Dendritic cell treated with granulocyte-macrophage colony-stimulating factor and Interleukin-4, amounts not matched to agents 40 ng/mL and 50 ng/mL, for 4 days (primary cell): ENCODE measurements around the gene BARHL1.

ENCODE experiments used
- H3K27ac Mint-ChIP-seq: one replicate; pipeline ENCODE4 v1.8.0; 2022; ENCODE audit warnings: mild to moderate bottlenecking, mixed read lengths
- H3K27me3 Mint-ChIP-seq: one replicate; pipeline ENCODE4 v1.8.0; 2022; ENCODE audit warnings: mild to moderate bottlenecking, mixed read lengths
- H3K36me3 Mint-ChIP-seq: one replicate; pipeline ENCODE4 v1.8.0; 2022; ENCODE audit warnings: low read depth, mixed read lengths
- H3K4me1 Mint-ChIP-seq: one replicate; pipeline ENCODE4 v1.8.0; 2022; ENCODE audit warnings: low read depth, mixed read lengths
- H3K4me3 Mint-ChIP-seq: one replicate; pipeline ENCODE4 v1.8.0; 2022; ENCODE audit warnings: mild to moderate bottlenecking, moderate library complexity, mixed read lengths
- H3K9me3 Mint-ChIP-seq: one replicate; pipeline ENCODE4 v1.8.0; 2022; ENCODE audit warnings: mixed read lengths
- intact Hi-C: fragments of 100-400 bp; cut with micrococcal nuclease; formaldehyde crosslinking; loops from one replicate; pipeline ENCODE4 v1.15.0; 2022

Gene BARHL1

DNA sequence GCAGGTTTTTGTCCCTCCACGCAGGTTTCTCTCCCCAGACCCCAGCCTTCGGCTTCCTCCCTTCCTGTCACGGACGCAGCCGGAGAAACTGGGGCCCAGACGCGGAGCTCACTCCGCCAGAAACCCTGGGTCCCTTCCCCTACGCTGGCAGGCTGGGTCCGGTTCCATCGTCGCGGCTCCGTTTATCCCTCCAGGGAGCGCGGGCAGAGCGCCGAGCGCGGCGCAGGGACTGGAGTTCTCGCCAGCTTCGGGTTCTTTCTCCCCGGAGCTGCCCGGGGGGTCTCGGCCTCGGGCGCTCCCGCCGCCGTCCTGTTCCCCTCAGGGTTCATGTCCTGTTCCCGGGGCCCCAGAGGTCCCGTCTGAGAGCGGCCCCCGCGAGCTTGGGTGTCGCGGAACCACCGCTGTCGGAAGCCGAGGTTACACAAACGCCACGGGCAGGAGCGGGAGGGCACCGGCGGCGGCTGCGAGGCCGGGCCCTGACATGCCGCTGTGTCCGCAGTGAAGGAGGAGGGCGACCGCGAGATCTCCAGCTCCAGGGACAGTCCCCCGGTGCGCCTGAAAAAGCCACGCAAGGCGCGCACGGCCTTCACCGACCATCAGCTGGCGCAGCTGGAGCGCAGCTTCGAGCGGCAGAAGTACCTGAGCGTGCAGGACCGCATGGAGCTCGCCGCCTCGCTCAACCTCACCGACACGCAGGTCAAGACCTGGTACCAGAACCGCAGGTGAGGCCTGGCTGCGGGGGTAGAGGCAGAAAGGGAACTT, 4.6 kb downstream of the BARHL1 start:
- peaks cover 95% of the 10 kb centered on the region for H3K27me3 Mint-ChIP-seq
- no peak overlapping the region for H3K4me3 Mint-ChIP-seq
- H3K27ac Mint-ChIP-seq: no peak overlapping the region
- intact Hi-C loops: no loop called here
- peaks cover 10% of the 10 kb centered on the region for H3K4me1 Mint-ChIP-seq
- no peaks in the 10 kb centered on the region for H3K9me3 Mint-ChIP-seq
- no peaks in the 10 kb centered on the region for H3K36me3 Mint-ChIP-seq

DNA sequence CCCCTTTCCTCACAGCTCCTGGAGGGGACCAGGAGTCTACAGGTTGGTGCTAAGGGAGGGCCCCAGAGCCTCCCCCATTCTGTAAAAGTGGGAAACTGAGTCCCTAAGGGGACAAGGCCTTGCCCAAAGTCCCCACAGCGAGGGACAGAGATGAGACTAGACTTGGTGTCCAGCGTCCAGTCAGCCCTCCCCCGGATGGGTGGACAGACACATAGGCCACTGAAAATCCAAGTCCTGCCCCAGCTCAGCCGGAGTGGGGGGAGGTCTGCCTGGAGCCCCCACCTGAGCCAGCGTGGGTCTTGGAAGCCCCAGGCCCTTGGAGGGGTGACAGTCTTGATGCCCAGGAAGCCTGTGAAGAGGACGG, 5.2 kb downstream of the BARHL1 start:
- H3K4me3 Mint-ChIP-seq: no peak overlapping the region
- no peak overlapping the region for H3K27ac Mint-ChIP-seq
- no peaks in the 10 kb centered on the region for H3K36me3 Mint-ChIP-seq
- peaks cover 9% of the 10 kb centered on the region for H3K4me1 Mint-ChIP-seq
- intact Hi-C loops: no loop called here
- H3K27me3 Mint-ChIP-seq: peaks cover 96% of the 10 kb centered on the region
- no peaks in the 10 kb centered on the region for H3K9me3 Mint-ChIP-seq

DNA sequence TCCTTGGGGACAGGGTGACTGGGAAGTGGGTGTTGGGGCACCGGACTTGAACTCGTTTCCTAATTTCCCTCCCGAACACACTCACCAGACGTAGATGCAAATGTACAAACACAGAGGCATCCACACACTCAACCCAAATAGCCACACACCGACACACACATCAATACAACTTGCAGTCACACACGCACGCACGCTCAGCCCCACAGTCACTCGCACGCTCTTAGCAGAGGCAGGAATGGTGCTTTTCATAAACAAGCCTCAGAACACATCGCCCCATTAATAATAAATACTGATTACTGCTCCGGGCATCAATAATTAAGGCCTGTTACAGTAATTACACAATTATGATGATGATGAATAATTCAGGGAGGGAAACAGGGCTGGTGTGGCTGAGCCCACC, 5.7 kb downstream of the BARHL1 start:
- Mint-ChIP-seq H3K4me3 (no peak overlapping the region), H3K36me3 (no peaks in the 10 kb centered on the region), H3K9me3 (no peaks in the 10 kb centered on the region), H3K27me3 (peaks cover 93% of the 10 kb centered on the region), H3K27ac (no peak overlapping the region), H3K4me1 (peaks cover 9% of the 10 kb centered on the region)
- intact Hi-C loops: no loop called here

DNA sequence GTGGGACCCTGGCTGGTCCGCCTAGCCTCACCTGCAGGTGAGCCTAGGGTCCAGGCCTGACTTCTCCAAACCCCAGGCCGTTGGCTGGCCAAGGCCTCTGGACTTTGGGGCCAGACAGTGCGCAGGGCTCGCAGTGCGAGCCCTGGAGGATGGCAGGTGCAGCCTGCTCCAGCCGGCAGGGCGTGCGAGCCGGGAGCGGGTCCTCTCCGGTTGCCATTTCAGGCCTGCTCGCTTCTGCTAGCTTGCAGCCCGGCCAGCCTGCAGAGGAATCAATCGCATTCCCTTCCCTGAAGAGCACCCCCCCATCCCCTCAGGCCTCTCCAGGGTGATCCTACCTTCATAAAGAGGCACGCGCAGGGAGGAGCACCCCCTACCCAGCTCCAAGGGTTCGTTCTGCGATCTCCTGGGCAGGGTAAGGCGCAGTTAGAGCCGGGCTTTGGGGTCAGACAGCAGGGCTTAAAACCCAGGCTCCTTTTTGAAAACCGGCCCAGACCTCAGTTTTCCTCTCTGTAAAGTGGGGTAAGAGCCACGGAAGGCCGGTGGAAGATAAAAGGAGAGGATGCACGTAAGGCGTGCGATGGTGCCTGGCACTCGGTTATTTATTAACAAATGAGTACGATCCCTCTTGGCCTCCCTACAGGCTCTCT, 6.2 kb downstream of the BARHL1 start:
- H3K9me3 Mint-ChIP-seq: no peaks in the 10 kb centered on the region
- H3K4me1 Mint-ChIP-seq: peaks cover 9% of the 10 kb centered on the region
- no peak overlapping the region for H3K27ac Mint-ChIP-seq
- H3K36me3 Mint-ChIP-seq: peaks cover 4% of the 10 kb centered on the region
- H3K4me3 Mint-ChIP-seq: no peak overlapping the region
- H3K27me3 Mint-ChIP-seq: peaks cover 89% of the 10 kb centered on the region
- intact Hi-C loops: no loop called here

DNA sequence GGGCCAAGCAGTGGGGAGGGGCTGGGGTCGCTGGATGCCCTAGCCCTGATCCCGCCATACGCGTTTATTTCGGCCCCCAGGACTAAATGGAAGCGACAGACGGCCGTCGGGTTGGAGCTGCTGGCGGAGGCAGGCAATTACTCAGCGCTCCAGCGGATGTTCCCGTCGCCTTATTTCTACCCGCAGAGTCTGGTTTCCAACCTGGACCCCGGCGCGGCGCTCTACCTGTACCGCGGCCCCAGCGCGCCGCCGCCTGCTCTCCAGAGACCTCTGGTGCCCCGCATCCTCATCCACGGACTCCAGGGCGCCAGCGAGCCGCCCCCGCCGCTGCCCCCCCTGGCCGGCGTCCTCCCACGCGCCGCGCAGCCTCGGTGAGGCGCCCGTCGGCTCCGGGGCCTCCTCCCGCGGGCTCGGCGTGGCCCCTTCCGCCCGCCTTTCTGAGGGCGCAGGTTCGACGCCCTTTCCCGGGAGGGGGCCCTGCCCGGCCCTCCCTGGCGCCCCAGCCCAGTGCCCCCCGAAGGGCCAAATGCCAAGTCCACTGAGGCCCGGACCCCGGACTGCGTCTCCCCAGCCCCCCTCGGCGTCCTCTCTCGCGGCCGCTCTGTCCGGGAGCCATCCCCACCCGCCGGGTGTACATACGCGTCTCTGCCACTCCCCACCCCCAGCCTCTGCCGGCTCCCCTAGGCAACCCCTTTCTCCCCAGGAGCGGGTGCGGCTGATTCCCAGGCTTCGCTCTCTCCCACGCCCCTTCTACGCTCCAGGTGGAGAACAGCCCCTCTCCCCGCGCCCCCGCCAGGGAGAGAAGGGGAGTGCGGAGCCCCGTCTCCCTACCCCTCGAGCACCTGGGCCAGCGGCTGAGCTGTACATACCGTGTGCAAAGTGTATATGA, 7.0 kb downstream of the BARHL1 start:
- no peak overlapping the region for H3K27ac Mint-ChIP-seq
- peaks cover 82% of the 10 kb centered on the region for H3K27me3 Mint-ChIP-seq
- intact Hi-C loops: no loop called here
- peaks cover 9% of the 10 kb centered on the region for H3K4me1 Mint-ChIP-seq
- no peak overlapping the region for H3K4me3 Mint-ChIP-seq
- H3K9me3 Mint-ChIP-seq: no peaks in the 10 kb centered on the region
- H3K36me3 Mint-ChIP-seq: peaks cover 12% of the 10 kb centered on the region

DNA sequence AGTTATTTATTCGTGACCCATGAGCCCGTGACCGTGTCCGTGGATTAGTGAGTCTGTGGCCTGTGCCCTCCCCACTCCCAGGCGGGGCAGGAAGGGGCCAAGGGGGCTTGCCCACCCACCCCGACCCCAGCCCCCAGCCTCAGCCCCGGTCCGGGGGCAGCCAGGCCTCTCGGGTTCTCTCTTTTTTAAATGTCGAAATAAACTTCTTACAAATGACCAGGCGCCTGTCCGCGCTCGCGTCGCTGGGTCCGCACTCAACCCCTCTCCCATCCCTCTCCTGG, 7.6 kb downstream of the BARHL1 start:
- H3K27ac Mint-ChIP-seq: no peak overlapping the region
- intact Hi-C loops: no loop called here
- peaks cover 76% of the 10 kb centered on the region for H3K27me3 Mint-ChIP-seq
- H3K36me3 Mint-ChIP-seq: peaks cover 18% of the 10 kb centered on the region
- H3K9me3 Mint-ChIP-seq: no peaks in the 10 kb centered on the region
- no peak overlapping the region for H3K4me3 Mint-ChIP-seq
- peaks cover 9% of the 10 kb centered on the region for H3K4me1 Mint-ChIP-seq

DNA sequence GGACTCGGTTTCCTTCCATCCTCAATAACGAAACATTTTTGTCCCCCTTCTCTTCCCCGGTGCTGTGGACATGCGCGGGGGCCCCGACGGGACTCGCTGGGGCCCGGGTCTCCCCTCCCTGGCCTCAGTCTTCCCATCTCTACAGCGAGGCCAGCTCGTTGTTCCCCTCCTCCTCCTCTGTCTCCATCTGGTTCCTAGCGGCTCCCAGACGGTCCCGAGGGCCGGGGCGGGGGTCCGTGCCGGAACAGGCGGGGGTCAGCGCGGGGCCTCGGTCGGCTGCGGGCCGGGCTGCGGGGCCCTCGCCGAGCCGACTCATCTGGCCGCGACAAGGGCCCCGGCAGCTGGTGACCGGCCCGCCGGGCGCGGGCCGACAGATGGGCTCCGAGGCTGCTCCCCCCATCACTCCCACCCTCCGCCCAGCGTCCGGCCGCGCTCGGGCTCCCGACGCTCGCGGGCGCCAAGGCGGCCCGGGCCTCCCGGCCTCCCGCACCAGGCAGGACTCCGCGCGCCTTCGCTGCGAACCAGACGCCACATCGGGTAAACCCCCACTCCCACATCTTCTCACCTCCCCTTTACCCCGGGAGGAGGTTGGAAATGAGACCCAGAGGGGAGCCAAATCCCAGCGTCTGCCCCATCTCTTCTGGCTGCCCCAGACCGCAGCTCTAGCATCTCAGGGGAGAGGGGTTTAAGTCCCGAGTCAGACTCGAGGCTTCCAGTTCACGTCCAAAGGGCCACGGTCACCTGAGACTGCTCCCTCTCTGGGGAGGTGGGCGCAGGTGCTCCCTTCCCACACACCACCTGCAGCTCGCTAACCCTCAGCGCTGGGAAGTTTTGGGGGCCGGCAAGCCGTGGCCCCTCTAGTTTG, 8.1 kb downstream of the BARHL1 start:
- Mint-ChIP-seq H3K27me3 (peaks cover 70% of the 10 kb centered on the region), H3K4me3 (no peak overlapping the region)

DNA sequence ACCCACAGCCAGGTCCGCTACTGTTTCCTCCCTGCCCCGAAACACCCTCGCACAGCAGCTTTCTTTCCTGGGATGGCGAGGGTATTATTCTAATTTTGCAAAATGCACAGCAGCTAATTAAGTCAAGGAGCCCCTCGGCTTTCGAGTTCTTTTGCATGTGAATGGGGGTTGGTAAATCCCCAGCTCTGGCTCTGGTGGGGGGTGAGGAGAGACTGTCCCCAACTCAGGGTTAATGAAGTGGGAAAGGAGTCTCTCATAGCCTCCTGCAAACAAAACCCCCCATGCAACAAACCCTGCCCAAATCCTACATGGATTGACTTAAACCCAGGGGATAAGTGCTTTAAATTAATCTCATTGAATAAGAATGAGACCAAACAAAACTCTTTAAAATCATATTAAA, 8.8 kb downstream of the BARHL1 start:
- H3K4me1 Mint-ChIP-seq: peaks cover 13% of the 10 kb centered on the region
- no peak overlapping the region for H3K27ac Mint-ChIP-seq
- H3K36me3 Mint-ChIP-seq: peaks cover 22% of the 10 kb centered on the region
- no peak overlapping the region for H3K4me3 Mint-ChIP-seq
- H3K27me3 Mint-ChIP-seq: peaks cover 63% of the 10 kb centered on the region
- intact Hi-C loops: no loop called here
- no peaks in the 10 kb centered on the region for H3K9me3 Mint-ChIP-seq

More for the DNA sequence above, 8.1 kb downstream of the BARHL1 start:
- intact Hi-C loops: no loop called here
- peaks cover 20% of the 10 kb centered on the region for H3K36me3 Mint-ChIP-seq
- no peaks in the 10 kb centered on the region for H3K9me3 Mint-ChIP-seq
- peaks cover 9% of the 10 kb centered on the region for H3K4me1 Mint-ChIP-seq
- H3K27ac Mint-ChIP-seq: no peak overlapping the region

DNA sequence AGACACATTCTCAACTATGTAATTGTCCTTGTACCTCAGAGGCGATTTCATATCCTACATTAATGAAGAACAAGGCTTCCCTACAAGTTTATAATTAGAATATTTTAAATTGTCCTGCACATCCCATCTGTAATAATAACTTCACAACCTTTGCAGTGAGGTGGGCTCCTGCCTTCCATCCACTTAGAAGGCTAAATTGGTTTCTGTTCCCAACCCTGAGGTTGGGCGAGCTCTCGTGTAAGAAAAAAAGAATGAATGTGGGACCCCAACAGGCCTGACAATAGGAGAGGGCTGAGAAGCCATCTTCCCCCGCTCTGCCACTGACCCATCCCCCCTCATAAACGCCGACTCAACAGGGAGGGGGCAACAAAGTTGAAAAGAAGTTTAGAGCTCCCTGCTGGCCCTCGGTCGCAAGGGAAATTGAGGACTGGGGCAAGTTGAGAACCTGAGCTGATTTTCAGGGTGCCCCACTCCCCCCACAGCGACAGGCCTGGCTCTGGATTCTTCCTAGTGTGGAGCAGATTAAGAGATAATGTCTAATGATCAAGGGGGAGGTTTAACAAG, 9.4 kb downstream of the BARHL1 start:
- Mint-ChIP-seq H3K4me1 (peaks cover 19% of the 10 kb centered on the region), H3K4me3 (no peak overlapping the region), H3K36me3 (peaks cover 28% of the 10 kb centered on the region), H3K9me3 (no peaks in the 10 kb centered on the region), H3K27ac (no peak overlapping the region), H3K27me3 (peaks cover 57% of the 10 kb centered on the region)
- intact Hi-C loops: no loop called here

DNA sequence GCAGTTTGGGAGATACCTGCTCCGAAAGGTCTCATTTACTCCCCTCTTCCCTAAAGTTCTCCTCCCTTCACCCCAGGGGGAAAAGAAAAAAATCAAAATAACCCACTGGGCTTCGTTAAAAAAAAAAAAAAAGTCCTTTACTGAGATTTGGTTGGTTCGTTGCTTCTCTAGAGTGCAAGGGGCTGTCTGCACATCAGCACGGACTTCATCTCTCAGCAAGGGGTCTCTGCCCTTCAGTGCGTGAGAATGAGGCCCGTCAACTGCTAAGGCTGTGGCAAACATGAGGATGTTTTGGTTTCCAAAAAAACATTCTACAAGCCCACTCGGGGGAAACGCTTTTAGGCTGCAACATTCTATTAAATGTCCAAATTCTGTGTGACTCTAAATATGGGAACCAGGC, 10.0 kb downstream of the BARHL1 start:
- H3K4me1 Mint-ChIP-seq: peaks cover 25% of the 10 kb centered on the region
- H3K27ac Mint-ChIP-seq: no peak overlapping the region
- H3K27me3 Mint-ChIP-seq: peaks cover 51% of the 10 kb centered on the region
- H3K9me3 Mint-ChIP-seq: no peaks in the 10 kb centered on the region
- peaks cover 31% of the 10 kb centered on the region for H3K36me3 Mint-ChIP-seq
- intact Hi-C loops: no loop called here
- H3K4me3 Mint-ChIP-seq: no peak overlapping the region

DNA sequence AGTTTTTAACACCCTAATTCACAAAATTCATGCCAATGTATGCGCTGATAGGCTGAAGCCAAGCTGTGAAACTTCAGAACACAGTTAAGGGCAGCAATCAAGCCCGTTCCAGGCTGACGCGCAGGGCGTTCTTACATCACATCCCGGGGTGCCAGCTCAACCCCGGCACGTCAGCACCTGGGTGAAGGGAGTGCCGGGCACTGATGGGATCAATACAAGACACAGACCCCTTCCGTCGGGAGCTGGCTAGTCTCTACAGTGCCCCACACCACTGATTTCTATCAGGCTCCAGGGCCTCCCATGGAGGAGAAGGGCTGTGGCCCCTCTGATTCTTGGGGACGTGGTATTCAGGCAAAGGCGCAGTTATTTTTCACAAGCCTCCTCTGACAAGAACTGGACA, 12.0 kb downstream of the BARHL1 start:
- peaks cover 40% of the 10 kb centered on the region for H3K36me3 Mint-ChIP-seq
- H3K27ac Mint-ChIP-seq: no peak overlapping the region

DNA sequence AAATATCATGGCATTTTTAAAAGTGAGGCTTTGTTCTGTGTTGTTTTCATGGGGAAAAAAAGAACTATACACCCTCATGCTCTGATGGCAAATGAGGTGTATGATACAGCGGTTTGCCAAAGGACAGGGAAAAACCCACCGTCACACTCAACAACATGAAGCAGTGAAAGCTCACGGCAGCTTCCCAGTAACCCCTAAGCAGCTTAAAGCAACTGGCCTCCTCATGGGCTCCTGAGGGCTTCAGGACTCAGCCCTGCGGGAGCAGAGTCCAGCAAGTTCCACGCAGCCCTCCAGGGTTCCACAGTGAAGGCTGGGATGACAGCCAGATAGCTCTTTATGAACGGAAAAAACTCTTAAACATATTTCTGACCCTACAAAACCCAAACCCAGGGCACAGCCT, 12.9 kb downstream of the BARHL1 start:
- Mint-ChIP-seq H3K9me3 (no peaks in the 10 kb centered on the region), H3K27ac (no peak overlapping the region), H3K4me3 (no peak overlapping the region), H3K36me3 (peaks cover 48% of the 10 kb centered on the region), H3K27me3 (peaks cover 25% of the 10 kb centered on the region), H3K4me1 (peaks cover 27% of the 10 kb centered on the region)
- intact Hi-C loops: no loop called here

More for the DNA sequence above, 12.0 kb downstream of the BARHL1 start:
- Mint-ChIP-seq H3K4me1 (peaks cover 35% of the 10 kb centered on the region), H3K9me3 (no peaks in the 10 kb centered on the region), H3K27me3 (peaks cover 33% of the 10 kb centered on the region), H3K4me3 (no peak overlapping the region)
- intact Hi-C loops: no loop called here

DNA sequence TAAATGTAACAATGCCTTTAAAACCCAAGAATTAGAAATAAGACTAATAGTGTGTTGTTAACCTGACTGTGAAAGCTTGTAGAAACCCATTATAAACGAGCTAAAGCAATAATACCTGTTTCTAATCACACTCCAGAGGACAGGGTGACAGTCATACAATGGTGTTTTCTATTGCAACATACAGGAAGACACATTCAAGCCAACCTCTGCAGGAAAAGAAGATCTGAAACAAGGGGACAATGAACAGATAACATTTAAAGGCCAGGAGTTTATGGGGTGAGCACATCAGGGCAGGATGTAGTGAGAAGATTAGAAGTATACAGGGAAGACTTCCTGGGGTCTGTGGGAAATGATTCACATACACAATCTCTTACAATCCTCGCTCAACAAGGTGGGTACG, 13.8 kb downstream of the BARHL1 start:
- no peaks in the 10 kb centered on the region for H3K9me3 Mint-ChIP-seq
- peaks cover 57% of the 10 kb centered on the region for H3K36me3 Mint-ChIP-seq
- H3K27ac Mint-ChIP-seq: no peak overlapping the region
- intact Hi-C loops: no loop called here
- peaks cover 18% of the 10 kb centered on the region for H3K27me3 Mint-ChIP-seq
- H3K4me1 Mint-ChIP-seq: peaks cover 25% of the 10 kb centered on the region
- no peak overlapping the region for H3K4me3 Mint-ChIP-seq
